Measurements from ENCODE around the gene UBC.

DNA sequence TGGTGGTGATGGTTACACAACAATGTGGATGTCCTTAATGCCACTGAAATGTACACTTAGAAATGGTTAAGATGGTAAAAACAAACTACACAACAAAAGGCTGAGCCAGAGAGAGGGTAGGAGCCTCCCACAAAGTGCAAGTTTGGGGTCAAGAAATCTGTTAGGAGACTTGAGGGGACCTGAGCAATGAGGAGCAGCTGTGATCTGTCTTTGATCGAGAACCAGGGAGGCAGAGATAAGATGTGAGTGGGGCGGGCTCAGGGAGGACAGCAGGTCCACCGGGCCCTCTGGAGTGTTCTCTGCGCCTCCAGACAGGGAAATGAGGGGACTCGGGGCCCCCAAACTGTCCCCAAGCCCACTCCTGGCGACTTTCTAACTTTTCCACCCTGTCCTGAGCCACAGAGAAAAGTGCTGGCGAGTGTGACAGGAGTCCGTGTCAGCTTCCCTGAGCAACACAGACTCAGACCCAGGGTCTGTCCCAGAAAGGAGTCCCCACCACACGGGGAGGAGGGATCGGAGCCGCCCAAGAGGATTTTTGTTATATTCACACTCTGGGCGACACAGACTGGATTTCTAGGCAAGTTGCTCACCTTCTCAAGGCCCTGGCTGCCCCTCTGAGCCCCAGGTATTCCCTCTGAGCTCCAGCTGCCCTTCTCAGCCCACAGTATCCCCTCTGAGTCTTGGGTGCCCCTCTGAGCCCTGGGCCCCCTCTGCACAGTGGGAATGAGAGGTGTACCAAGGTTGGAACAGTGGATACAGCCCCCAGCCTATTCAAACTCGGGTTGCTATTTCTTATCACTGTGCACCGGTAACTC lies 39.3 kb downstream of the UBC start:
- TF ChIP-seq, protein P1, sequence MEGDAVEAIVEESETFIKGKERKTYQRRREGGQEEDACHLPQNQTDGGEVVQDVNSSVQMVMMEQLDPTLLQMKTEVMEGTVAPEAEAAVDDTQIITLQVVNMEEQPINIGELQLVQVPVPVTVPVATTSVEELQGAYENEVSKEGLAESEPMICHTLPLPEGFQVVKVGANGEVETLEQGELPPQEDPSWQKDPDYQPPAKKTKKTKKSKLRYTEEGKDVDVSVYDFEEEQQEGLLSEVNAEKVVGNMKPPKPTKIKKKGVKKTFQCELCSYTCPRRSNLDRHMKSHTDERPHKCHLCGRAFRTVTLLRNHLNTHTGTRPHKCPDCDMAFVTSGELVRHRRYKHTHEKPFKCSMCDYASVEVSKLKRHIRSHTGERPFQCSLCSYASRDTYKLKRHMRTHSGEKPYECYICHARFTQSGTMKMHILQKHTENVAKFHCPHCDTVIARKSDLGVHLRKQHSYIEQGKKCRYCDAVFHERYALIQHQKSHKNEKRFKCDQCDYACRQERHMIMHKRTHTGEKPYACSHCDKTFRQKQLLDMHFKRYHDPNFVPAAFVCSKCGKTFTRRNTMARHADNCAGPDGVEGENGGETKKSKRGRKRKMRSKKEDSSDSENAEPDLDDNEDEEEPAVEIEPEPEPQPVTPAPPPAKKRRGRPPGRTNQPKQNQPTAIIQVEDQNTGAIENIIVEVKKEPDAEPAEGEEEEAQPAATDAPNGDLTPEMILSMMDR (IDR thresholded peaks at IDR 0.05; ENCODE audit: low read depth, low read length, poor library complexity, severe bottlenecking): no peak
- no peak for TF ChIP-seq EZH2phosphoT487 (IDR thresholded peaks at IDR 0.05; ENCODE audit: borderline replicate concordance, low read length)
